SK-N-SH (cell line): ENCODE measurements around the gene MAGI2. TPM values are rescaled to one million over a fixed set of nuclear protein-coding genes. Genes with fewer than 3 reads are reported as not detected.
"Not testable (repeated sequence)": the region's sequence is repeated elsewhere in the genome, so short reads cannot be mapped to it uniquely, and the experiment has no call there.

Experiments used
- CTCF ChIA-PET: fragments of 300-600, 350-600 bp; formaldehyde crosslinking; extraction: SDS; loops from one replicate; lab custom pipeline; 2021; lab: Yijun Ruan, JAX
- POLR2A ChIA-PET: fragments of 350-600 bp; sonication (Branson Sonifier 250); formaldehyde crosslinking; extraction: SDS; loops from one replicate; lab custom pipeline; 2020; ENCODE audit warnings: antibody characterized with exemption, inconsistent platforms; lab: Yijun Ruan, JAX
- DNase-seq: peaks from one replicate; pipeline ENCODE4 v3.0.0; 2012
- H2AFZ ChIP-seq: fragments of 200-600 bp; sonication (generic); 2 replicates; pipeline ENCODE4 v1.8.1; 2016; ENCODE audit warnings: antibody characterized with exemption, mild to moderate bottlenecking, low read depth
- H3F3A ChIP-seq: fragments of 200-600 bp; sonication (generic); replicated peaks from 2 replicates; pipeline ENCODE3; 2016; ENCODE audit warnings: antibody characterized with exemption, mild to moderate bottlenecking; ENCODE audit not compliant: insufficient read depth
- H3K27ac ChIP-seq, 2 experiments: fragments of 200-500 bp in 1 of 2; fragments of 200-600 bp in 1 of 2; sonication (Bioruptor generic) in 1 of 2; sonication (generic), shearing (Covaris generic) in 1 of 2; 2 replicates each; pipeline versions ENCODE4 v1.5.1 to v1.6.1; 2014 to 2016; ENCODE audit warnings: low read depth in 2 of 2, inconsistent platforms in 1 of 2, low read length in 1 of 2, mild to moderate bottlenecking in 1 of 2, mixed read lengths in 1 of 2
- H3K27me3 ChIP-seq: fragments of 200-600 bp; sonication (generic), shearing (Covaris generic); 2 replicates; pipeline ENCODE4 v1.6.1; 2016; ENCODE audit warnings: mixed run types; ENCODE audit not compliant: insufficient read depth
- H3K36me3 ChIP-seq, 2 experiments: fragments of 200-500 bp in 1 of 2; fragments of 200-600 bp in 1 of 2; sonication (Bioruptor generic) in 1 of 2; sonication (generic) in 1 of 2; replicated peaks in 1 of 2; 2 replicates each; pipeline versions ENCODE3 to v1.5.1; 2014 to 2016; ENCODE audit warnings: low read length in 1 of 2, mild to moderate bottlenecking in 1 of 2; ENCODE audit not compliant: insufficient read depth in 2 of 2, control insufficient read depth in 1 of 2
- H3K4me1 ChIP-seq, 2 experiments: fragments of 200-500 bp in 1 of 2; fragments of 200-600 bp in 1 of 2; sonication (Bioruptor generic) in 1 of 2; sonication (generic), shearing (Covaris generic) in 1 of 2; 2 replicates each; pipeline versions ENCODE4 v1.5.1 to v1.6.1; 2014 to 2016; ENCODE audit warnings: low read depth in 1 of 2, low read length in 1 of 2, mixed run types in 1 of 2; ENCODE audit not compliant: insufficient read depth in 2 of 2, control insufficient read depth in 1 of 2
- H3K4me2 ChIP-seq: fragments of 200-600 bp; sonication (generic), shearing (Covaris generic); 2 replicates; pipeline ENCODE4 v1.6.1; 2017; ENCODE audit warnings: mixed run types
- H3K4me3 ChIP-seq, 2 experiments: fragments of 200-500 bp in 1 of 2; fragments of 200-600 bp in 1 of 2; sonication (Bioruptor generic) in 1 of 2; sonication (generic), shearing (Covaris generic) in 1 of 2; 2 replicates each; pipeline versions ENCODE4 v1.5.1 to v1.8.1; 2014 to 2016; ENCODE audit warnings: low read depth in 2 of 2, inconsistent platforms in 1 of 2, low read length in 1 of 2, mild to moderate bottlenecking in 1 of 2, mixed read lengths in 1 of 2, moderate library complexity in 1 of 2
- H3K79me2 ChIP-seq: fragments of 200-600 bp; sonication (generic); 2 replicates; pipeline ENCODE4 v1.8.1; 2017; ENCODE audit warnings: mild to moderate bottlenecking; ENCODE audit not compliant: insufficient read depth
- H3K9ac ChIP-seq: fragments of 200-600 bp; sonication (generic); 2 replicates; pipeline ENCODE4 v1.6.1; 2017; ENCODE audit warnings: mixed run types
- H3K9me2 ChIP-seq: fragments of 200-600 bp; sonication (generic); 2 replicates; pipeline ENCODE4 v1.6.1; 2017; ENCODE audit warnings: mixed run types
- H3K9me3 ChIP-seq: fragments of 200-600 bp; sonication (generic); 2 replicates; pipeline ENCODE4 v1.6.1; 2017; ENCODE audit warnings: mixed run types, mild to moderate bottlenecking, moderate library complexity
- H4K20me1 ChIP-seq: fragments of 200-600 bp; sonication (generic); 2 replicates; pipeline ENCODE4 v1.6.1; 2017; ENCODE audit warnings: mild to moderate bottlenecking, mixed run types; ENCODE audit not compliant: insufficient read depth
- CHD2 ChIP-seq: fragments of 150-350 bp; IDR thresholded peaks from 2 replicates; pipeline ENCODE4 v1.6.1; 2018; ENCODE audit warnings: low read length; ENCODE audit not compliant: partially characterized antibody
- CTCF ChIP-seq: fragments of 200-600 bp; sonication (generic); IDR thresholded peaks from 2 replicates; pipeline ENCODE4 v1.6.1; 2017; ENCODE audit warnings: antibody characterized with exemption, mild to moderate bottlenecking, moderate library complexity
- ELF1 ChIP-seq: IDR thresholded peaks from 2 replicates; pipeline ENCODE4 v1.4.0; 2012
- EP300 ChIP-seq, 2 experiments: IDR thresholded peaks; 2 replicates each; pipeline versions ENCODE4 v1.4.0 to v1.6.1; 2012; ENCODE audit warnings: borderline replicate concordance in 1 of 2, low read depth in 1 of 2, low read length in 1 of 2
- EZH2phosphoT487 ChIP-seq: fragments of 200-600 bp; sonication (generic); IDR thresholded peaks from 2 replicates; pipeline ENCODE4 v1.6.1; 2017; ENCODE audit warnings: low read depth, mixed run types, mild to moderate bottlenecking, antibody characterized with exemption, moderate library complexity, borderline replicate concordance
- GATA2 ChIP-seq: sonication (generic); formaldehyde crosslinking; IDR thresholded peaks from 2 replicates; pipeline ENCODE4 v1.5.0; 2020; ENCODE audit warnings: mild to moderate bottlenecking, missing genetic modification reagents
- JUND ChIP-seq: IDR thresholded peaks from 2 replicates; pipeline ENCODE4 v1.4.0; 2012
- MEF2A ChIP-seq: IDR thresholded peaks from 2 replicates; pipeline ENCODE4 v1.4.0; 2012; ENCODE audit warnings: low read depth, borderline replicate concordance
- MXI1 ChIP-seq: IDR thresholded peaks from 2 replicates; pipeline ENCODE4 v1.6.1; 2012; ENCODE audit warnings: mild to moderate bottlenecking, low read depth, low read length, improper control_type of control experiment
- NFIC ChIP-seq: IDR thresholded peaks from 2 replicates; pipeline ENCODE4 v1.4.0; 2012; ENCODE audit warnings: borderline replicate concordance
- NRF1 ChIP-seq: IDR thresholded peaks from 2 replicates; pipeline ENCODE4 v1.6.1; 2012; ENCODE audit warnings: low read depth, mild to moderate bottlenecking, low read length
- PBX3 ChIP-seq: IDR thresholded peaks from 2 replicates; pipeline ENCODE4; 2012
- RAD21 ChIP-seq: IDR thresholded peaks from 2 replicates; pipeline ENCODE4 v1.6.1; 2012; ENCODE audit warnings: mild to moderate bottlenecking, low read length
- RCOR1 ChIP-seq: fragments of 150-350 bp; IDR thresholded peaks from 2 replicates; pipeline ENCODE4 v1.6.1; 2017; ENCODE audit warnings: antibody characterized with exemption, low read length
- RFX5 ChIP-seq: IDR thresholded peaks from 2 replicates; pipeline ENCODE4 v1.6.1; 2012; ENCODE audit warnings: mild to moderate bottlenecking, improper control_type of control experiment, low read length
- SIN3A ChIP-seq: IDR thresholded peaks from 2 replicates; pipeline ENCODE4 v1.6.1; 2012; ENCODE audit warnings: low read depth, mild to moderate bottlenecking, low read length, moderate library complexity, borderline replicate concordance
- SMC3 ChIP-seq: IDR thresholded peaks from 2 replicates; pipeline ENCODE4 v1.6.1; 2012; ENCODE audit warnings: low read depth, low read length, improper control_type of control experiment
- TCF12 ChIP-seq: IDR thresholded peaks from 2 replicates; pipeline ENCODE4 v1.4.0; 2012
- ZBTB33 ChIP-seq: IDR thresholded peaks from 2 replicates; pipeline ENCODE4 v1.4.0; 2012; ENCODE audit warnings: low read depth, borderline replicate concordance
- WGBS: methylation state at CpG from one replicate; pipeline ENCODE4 v1.1.6; 2017; ENCODE audit warnings: low lambda C conversion rate; 5-methylcytosine and 5-hydroxymethylcytosine counted together
- polyA plus RNA-seq, 3 experiments: library from polyadenylated mRNA; depleted of rRNA; stranded (reverse); fragments of >200 nt; gene quantifications; 2 replicates each; pipeline ENCODE4 v1.2.3, GENCODE V29; 2012

Gene MAGI2
- polyA plus RNA-seq, 1 of the 3 experiments (the other 2 are of a cell fraction): 1.1 TPM

- Histone ChIP-seq H3K27ac (no peak overlapping the region), H3K4me1 (no peaks in the 10 kb centered on the region; a peak in 2 of 4 replicates), H2AFZ (no peak overlapping the region), H3K36me3 (no peaks in the 10 kb centered on the region), H3K9me2 (no peaks in the 10 kb centered on the region), H3K4me3 (no peak overlapping the region), H3K27me3 (no peaks in the 10 kb centered on the region), H3K9ac (no peak overlapping the region), H3K9me3 (no peaks in the 10 kb centered on the region), H4K20me1 (no peaks in the 10 kb centered on the region), H3K4me2 (no peak overlapping the region), H3K79me2 (no peaks in the 10 kb centered on the region), H3F3A (no peaks in the 10 kb centered on the region)
- ChIA-PET CTCF (interaction anchor here (1.3 to 2.1 kb wide), 4 partner anchors 9 to 598 kb away, joined by 3 to 17 read pairs (median 5); no protein-coding TSS in a partner anchor), POLR2A (no interaction called here)
- TF ChIP-seq RAD21 (no peak), RFX5 (no peak), NFIC (no peak), JUND (no peak), NRF1 (no peak), MXI1 (no peak), CTCF (no peak), GATA2 (CRISPR knock-in tag) (no peak), SIN3A (no peak), MEF2A (no peak), EZH2phosphoT487 (no peak), SMC3 (no peak), EP300 (IDR thresholded peaks at IDR 0.05; ENCODE audit: borderline replicate concordance in 1 of 2, low read depth in 1 of 2, low read length in 1 of 2) (no peak), CHD2 (no peak), PBX3 (no peak), ELF1 (no peak), TCF12 (no peak), RCOR1 (no peak), ZBTB33 (no peak)
- DNase-seq: no peak
- 41% methylated on average over 2 of the region's 2 CpGs for WGBS
These were observed 874.8 kb downstream of the MAGI2 start for GRCh38 chr7:78578686-78579085.

- CTCF ChIA-PET: interaction anchor here (1.3 to 2.1 kb wide), 3 partner anchors 10 to 600 kb away, joined by 3 to 17 read pairs (median 6); no protein-coding TSS in a partner anchor
These were observed 876.1 kb downstream of the MAGI2 start for GRCh38 chr7:78577174-78577952.

More at GRCh38 chr7:78577174-78577952, 876.1 kb downstream of the MAGI2 start:
- H3K9me2 ChIP-seq, H3K27me3 ChIP-seq, H4K20me1 ChIP-seq, H3K9me3 ChIP-seq, DNase-seq, H3K4me1 ChIP-seq, H2AFZ ChIP-seq, H3K79me2 ChIP-seq, H3K4me2 ChIP-seq, H3K9ac ChIP-seq, POLR2A ChIA-PET, H3K27ac ChIP-seq, H3K36me3 ChIP-seq, H3K4me3 ChIP-seq, H3F3A ChIP-seq: not testable (repeated sequence)
- WGBS: 83% methylated on average over 7 of the region's 7 CpGs
